HG02588 (cell line): Measurements from ENCODE around the gene UPB1.

ENCODE experiments used
- ATAC-seq: cut with Tn5 transposase; IDR thresholded peaks from one replicate; pipeline ENCODE4 v1.9.1; 2021; ENCODE audit warnings: mild to moderate bottlenecking, moderate library complexity; ENCODE audit not compliant: unreplicated experiment

Gene UPB1

GRCh38 chr22:24494528-24495364 lies at the start of gene UPB1:
UPB1 (plus strand) TSS chr22:24495332; CDS start chr22:24495404, 72 bp downstream.
- no peak for ATAC-seq

GRCh38 chr22:24445481-24446259 lies 49.5 kb upstream of the UPB1 start:
- ATAC-seq: no peak

GRCh38 chr22:24446260-24446611 lies 48.9 kb upstream of the UPB1 start:
- no peak for ATAC-seq

- no peak for ATAC-seq
Observed at GRCh38 chr22:24450610-24451009, 44.5 kb upstream of the UPB1 start.

- no peak for ATAC-seq
Observed at GRCh38 chr22:24451162-24451561, 44.0 kb upstream of the UPB1 start.

GRCh38 chr22:24453853-24454252 lies 41.3 kb upstream of the UPB1 start:
- ATAC-seq: no peak

DNA sequence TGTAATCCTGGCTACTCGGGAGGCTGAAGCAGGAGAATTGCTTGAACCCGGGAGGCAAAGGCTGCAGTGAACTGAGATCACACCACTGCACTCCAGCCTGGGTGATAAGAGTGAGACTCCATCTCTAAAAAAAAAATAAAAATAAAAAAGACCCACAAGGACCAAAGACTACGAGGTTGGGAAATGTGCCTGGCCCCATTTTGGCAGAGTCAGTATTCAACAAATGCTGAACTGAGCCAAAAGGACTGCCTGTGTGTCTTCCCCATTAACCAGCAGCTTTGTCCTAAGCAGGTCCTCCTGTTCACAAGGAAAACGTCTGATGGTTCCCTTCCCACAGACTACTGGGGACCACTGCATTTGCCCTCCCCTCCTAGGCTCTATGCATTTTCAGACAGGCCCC lies 40.1 kb upstream of the UPB1 start:
- ATAC-seq: no peak

DNA sequence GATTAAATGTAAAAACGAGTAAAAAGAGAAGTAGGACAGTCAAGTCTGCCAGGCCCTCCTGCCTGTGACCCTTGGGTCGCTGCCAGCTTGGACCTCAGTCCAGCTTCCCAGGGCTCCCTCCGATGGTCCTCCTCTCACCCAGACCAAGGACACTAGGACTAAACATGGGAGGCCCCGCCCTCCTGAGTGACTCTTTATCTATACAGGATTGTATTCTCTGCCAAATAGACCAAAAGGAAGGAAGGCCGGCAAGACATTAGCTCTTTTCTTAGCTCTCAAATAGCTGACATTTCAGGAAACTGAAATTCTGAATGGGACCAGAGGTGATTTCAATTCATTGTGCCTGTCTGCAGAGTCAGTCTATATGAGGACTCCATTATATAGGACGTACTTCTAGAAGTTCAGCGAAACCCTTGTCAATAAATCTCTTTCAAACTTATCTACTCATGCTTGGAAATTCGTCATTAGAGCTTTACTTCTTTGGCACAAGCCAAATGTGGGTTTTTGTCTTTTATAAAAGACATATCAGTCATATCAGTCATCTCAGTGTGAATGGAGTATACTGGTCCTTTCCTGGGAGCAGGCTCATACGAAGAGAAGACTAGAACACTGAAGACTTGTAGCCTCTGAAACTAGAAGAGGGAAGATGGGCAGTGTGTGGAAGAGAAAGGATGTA lies 39.2 kb upstream of the UPB1 start:
- ATAC-seq: no peak

GRCh38 chr22:24457894-24458420 lies 37.2 kb upstream of the UPB1 start:
- no peak for ATAC-seq

DNA sequence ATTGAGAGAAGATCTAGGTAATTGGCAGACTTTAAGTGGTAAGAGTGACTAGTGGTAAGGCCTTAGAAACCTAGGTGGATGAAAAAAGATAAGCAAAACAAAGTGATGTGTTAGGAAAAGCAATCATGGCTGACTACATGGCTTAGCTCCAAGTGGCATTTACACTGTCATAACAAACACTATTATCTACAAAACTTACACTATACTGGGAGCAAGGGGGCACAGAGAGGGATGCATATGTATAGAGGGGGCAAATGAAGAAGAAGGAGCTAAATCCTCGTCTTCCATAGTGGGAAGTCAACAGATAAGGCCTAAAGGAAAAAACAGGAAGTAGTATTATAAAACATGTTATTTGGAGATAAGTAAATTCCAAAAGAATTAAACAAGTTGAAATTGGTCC lies 35.2 kb upstream of the UPB1 start:
- ATAC-seq: no peak

DNA sequence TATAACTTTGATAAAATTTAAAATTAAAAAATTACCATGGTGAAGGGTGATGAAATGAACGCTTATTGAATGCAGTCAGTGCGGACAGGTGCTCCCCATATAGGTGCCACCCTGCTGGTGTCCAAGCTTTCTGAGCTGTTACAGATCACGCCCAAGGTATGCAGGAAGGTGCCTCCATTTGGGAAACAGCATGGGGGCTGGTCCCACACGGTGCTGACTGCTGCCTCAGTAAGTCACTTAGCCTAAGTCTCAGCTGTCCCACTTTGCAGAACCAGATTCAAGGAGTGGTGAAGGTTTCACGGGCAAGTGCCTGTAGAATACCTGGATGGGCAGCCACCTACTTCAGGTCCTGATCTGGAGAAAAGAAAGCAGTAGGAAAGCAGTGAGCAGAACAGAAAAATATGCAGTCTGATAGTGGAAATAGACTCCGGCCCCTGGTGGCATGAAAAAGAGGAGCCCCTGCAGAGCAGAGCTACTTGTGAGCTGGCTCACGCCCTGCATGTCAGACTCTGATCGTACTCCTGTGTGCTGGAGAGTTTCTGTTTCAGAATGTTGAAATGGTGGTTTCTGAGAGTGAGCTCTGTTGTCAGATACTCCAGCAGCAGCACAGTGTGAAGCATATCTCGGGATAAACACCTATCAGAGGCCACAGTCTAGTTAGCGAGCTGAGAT lies 34.6 kb upstream of the UPB1 start:
- no peak for ATAC-seq

- no peak for ATAC-seq
Observed at GRCh38 chr22:24463071-24463760, 31.9 kb upstream of the UPB1 start.

DNA sequence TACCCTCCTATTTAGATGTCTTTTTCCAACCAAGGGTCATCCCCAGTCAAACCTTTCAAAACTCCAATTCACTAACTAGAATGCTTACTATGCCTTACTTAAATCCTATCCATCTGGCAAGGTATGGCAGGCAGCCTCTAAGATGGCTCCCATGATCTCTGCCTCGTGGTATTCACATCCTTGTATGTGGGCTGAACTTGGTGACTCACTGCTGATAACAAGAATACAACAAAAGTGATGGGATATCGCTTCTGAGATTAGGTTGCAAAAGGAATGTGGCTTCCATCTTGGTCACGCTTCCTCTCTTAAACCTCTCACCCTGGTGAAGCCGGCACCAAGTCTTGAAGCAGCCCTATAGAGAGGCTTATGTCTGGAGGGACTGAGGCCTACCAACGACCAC lies 29.6 kb upstream of the UPB1 start:
- no peak for ATAC-seq

GRCh38 chr22:24465975-24466374 lies 29.2 kb upstream of the UPB1 start:
- ATAC-seq: no peak

GRCh38 chr22:24466716-24467328 lies 28.3 kb upstream of the UPB1 start:
- ATAC-seq: no peak

GRCh38 chr22:24467340-24467739 lies 27.8 kb upstream of the UPB1 start:
- ATAC-seq: no peak

GRCh38 chr22:24471570-24471969 lies 23.6 kb upstream of the UPB1 start:
- no peak for ATAC-seq

DNA sequence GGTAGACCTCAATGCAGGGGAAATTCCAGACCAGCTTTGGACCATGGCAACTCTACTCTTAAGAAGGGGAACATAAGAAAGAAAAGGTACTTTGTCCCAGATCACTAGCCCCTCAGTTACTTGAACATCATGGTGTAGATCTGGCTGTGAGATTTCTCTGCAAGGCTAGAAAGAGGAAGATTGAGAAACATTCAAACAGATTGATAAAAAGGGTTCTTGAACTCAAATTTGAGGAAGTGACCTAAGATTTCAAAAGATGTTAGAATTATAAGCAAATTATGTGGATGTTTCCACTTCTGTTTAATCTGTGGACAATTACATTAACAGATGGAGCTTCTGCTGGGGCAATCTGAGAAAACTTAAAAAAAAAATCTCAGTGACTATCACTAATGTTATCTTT lies 21.8 kb upstream of the UPB1 start:
- ATAC-seq: no peak

DNA sequence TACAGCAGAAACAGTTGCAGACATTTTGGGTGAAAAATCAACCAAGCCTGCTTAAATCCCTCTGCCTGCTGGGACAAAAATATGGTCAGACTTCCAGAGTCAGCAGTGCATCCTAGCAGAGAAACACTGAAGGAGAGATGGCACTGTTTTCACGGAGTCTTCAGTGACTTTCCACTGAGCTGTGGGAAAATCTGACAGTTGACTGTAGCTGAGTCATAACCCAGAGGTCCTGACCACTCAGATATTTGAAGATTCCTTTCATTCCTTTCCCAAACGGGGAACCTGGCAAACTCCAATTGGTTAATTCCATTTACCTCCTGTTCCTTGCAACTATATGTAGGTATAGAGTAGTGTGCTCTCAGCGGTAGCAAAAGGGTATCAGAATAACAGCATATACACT lies 20.9 kb upstream of the UPB1 start:
- ATAC-seq: no peak
